GM19452 (cell line): Measurements from ENCODE around the gene BTBD17.

Source experiments
- ATAC-seq: cut with Tn5 transposase; IDR thresholded peaks from one replicate; pipeline ENCODE4 v1.9.1; 2021; ENCODE audit not compliant: unreplicated experiment

Gene BTBD17

GRCh38 chr17:74359916-74360315 is 1.8 kb downstream of the BTBD17 start:
- no peak for ATAC-seq

DNA sequence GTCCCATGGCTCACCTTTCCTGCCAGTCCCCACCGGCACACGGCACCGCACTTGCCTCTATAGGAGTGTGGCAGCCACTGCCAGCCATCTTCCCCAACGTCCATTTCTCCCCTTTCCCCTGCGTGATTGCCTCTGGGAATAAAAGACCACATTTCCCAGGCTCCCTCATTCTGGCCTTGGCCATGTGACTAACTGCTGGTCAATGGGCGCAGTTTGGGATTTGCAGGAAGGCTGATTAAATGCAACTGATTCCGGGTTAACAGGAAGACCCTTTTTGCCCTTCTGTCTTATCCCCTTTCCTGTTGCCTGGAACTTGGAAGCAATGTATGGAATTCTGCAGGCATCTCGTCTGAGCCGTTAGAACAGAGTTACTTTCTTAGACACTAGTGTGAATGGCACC is 3.0 kb downstream of the BTBD17 start:
- ATAC-seq = no peak

GRCh38 chr17:74357466-74357809 is 4.2 kb downstream of the BTBD17 start:
- ATAC-seq = no peak

GRCh38 chr17:74356646-74357465 is 4.8 kb downstream of the BTBD17 start:
- ATAC-seq = no peak

GRCh38 chr17:74355065-74355464 is 6.6 kb downstream of the BTBD17 start:
- no peak for ATAC-seq

- no peak for ATAC-seq
Measured at GRCh38 chr17:74354561-74354960, 7.1 kb downstream of the BTBD17 start.

- ATAC-seq = no peak
Measured at GRCh38 chr17:74354123-74354522, 7.5 kb downstream of the BTBD17 start.

GRCh38 chr17:74353446-74354060 is 8.1 kb downstream of the BTBD17 start:
- no peak for ATAC-seq

DNA sequence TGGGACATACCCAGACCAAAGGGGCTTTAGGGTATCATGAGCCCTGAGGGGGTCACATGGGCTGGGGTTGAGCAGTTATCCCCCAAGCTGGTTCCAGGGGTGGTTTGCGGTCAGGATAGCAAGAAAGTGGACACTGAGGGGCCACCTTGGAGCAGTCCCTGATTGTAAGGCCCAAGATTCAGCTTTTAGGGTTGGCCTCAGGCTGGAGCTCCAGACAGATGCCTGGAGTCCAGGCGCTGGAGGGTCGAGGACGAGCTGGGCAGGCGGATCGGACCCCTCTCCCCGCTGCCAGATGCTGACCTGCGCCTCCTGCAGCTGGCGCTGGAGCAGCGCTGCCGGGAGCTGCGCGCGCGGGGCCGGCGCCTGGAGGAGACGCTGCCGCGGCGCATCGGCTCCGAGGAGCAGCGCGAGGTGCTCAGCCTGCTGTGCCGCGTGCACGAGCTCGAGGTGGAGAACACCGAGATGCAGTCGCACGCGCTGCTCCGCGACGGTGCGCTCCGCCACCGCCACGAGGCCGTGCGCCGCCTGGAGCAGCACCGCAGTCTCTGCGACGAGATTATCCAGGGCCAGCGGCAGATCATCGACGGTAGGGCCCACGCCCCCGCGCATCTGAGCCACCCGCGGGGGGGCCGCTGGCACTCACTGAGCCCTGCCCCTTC is 10.0 kb downstream of the BTBD17 start:
- no peak for ATAC-seq

- no peak for ATAC-seq
Measured at GRCh38 chr17:74350486-74350885, 11.2 kb downstream of the BTBD17 start.

DNA sequence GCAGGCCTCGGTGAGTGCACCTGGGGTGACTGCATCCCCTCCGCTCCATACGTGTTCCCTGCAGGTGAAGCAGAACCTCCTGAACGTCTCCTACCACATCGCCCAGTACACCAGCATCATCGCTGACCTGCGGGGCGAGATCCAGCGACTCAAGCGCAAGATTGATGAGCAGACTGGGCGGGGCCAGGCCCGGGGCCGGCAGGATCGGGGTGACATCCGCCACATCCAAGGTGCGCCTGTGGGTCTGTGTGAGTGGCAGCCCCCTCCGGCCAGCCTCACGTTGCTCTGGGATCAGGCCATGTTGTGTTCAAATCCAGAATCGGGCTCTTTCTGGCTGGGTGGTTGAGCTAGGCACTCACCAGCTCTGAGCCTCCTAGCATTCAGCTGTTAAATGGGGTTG is 12.5 kb downstream of the BTBD17 start:
- ATAC-seq = no peak

DNA sequence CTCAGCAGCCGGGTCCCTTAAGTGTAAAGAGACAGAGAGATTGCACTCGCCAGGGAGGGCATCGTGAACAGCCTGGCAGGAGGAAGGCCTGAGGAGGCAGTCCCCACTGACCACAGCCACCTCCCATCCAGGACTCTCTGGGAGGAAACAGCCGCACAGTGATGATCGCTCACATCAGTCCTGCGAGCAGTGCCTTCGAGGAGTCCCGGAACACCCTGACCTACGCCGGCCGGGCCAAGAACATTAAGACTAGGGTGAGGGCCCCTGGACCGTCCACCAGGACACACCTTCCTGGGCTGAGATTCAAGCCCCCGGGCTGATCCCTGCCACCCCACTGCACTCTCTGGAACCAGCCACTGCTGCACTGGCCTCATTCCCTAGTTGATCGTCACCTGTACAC is 14.0 kb downstream of the BTBD17 start:
- no peak for ATAC-seq

- no peak for ATAC-seq
Measured at GRCh38 chr17:74345433-74346241, 16.0 kb downstream of the BTBD17 start.

GRCh38 chr17:74344658-74345057 is 17.0 kb downstream of the BTBD17 start:
- no peak for ATAC-seq

DNA sequence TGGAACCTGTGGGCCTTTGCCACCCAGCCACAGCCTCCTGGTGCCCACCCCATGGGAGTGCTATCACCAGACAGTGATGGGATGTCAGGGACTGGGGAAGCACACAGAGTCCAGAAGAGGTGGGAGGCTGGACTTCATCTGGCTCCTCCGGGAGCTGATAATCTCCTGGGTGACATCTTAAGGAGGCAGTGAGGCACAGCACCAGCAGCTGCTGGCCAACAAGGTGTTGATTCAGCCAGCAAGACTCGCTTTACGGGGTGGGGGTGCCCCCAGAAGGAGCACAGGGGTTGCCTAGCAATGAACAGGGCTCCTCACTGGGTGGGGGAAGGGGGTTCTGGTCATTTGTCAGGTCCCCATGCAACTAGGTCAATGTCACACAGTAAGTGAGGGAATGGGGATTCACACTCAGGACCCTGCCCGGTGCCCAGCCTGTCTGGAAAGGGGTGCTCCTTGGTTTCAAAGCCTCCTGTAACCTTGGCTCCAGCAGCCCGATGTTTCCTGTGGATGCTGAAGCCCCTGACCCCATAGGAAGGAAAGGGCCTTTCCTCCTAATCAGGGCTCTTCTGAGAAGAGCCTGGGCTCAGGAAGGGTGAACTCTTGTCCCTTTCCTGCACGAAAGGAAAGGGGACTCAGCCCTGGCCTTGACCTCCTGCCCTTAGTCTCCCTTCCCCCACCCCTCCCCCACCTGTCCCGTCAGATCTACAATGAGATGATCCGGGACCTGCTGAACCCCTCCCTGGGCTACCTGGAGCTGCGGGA is 18.0 kb downstream of the BTBD17 start:
- ATAC-seq = no peak

DNA sequence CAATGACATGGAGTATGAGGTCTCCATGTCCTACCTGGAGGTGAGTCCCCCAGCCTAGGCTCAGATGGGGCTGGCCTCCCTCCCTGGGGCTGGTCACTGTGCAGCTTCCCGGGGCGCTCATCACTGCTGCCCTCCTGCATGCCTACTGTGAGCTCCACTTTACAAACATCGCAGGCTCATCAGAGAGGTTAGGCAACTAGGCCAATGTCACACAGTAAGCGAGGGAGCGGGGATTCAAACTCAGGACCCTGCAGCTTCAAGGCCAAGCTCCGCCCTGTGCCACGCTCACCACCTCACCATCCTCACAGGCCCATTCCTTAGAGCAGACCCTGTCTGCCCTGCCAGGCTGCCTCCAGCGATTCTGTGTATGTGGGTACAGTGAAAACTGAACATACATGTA is 18.5 kb downstream of the BTBD17 start:
- no peak for ATAC-seq

DNA sequence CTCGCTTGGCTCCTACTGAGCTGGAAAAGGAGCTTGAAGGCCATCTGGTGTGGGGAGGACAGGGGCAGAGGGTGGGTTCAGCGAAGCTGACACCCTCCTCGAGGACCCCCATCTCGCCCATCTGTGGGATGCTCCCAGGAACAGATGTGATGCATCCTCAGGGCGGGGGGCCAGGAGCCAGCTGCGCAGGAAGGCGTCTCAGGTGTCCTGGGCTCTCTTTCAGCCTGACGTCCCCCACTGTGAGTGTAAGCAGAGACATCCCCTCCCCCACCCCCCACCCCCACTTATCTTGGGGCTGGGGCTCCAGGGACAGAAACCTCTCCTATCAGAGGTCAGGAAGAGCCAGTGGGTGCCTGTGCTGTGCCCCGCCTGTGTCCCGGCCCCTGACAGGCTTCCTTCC is 19.4 kb downstream of the BTBD17 start:
- no peak for ATAC-seq

- ATAC-seq = no peak
Measured at GRCh38 chr17:74340470-74341023, 21.1 kb downstream of the BTBD17 start.

- no peak for ATAC-seq
Measured at GRCh38 chr17:74339537-74340195, 22.0 kb downstream of the BTBD17 start.
